Measurements from ENCODE around the gene CARMIL1.

CARMIL1 gene

GRCh38 chr6:25447570-25447929 is 168.4 kb downstream of the CARMIL1 start:
- no peak overlapping the region for H3K4me3 ChIP-seq (ENCODE audit: control insufficient read depth, low read depth, low read length)
- DNase-seq (ENCODE audit: low read depth) = no peak
- no peak for TF ChIP-seq CTCF (conservative IDR thresholded peaks at IDR 0.05; ENCODE audit: control insufficient read depth, insufficient read depth, low read depth, low read length)

GRCh38 chr6:25448965-25449538 is 169.9 kb downstream of the CARMIL1 start:
- DNase-seq (ENCODE audit: low read depth) = no peak
- no peak for TF ChIP-seq CTCF (conservative IDR thresholded peaks at IDR 0.05; ENCODE audit: control insufficient read depth, insufficient read depth, low read depth, low read length)
- H3K4me3 ChIP-seq (ENCODE audit: control insufficient read depth, low read depth, low read length) = no peak overlapping the region

GRCh38 chr6:25449774-25450173 is 170.6 kb downstream of the CARMIL1 start:
- H3K4me3 ChIP-seq (ENCODE audit: control insufficient read depth, low read depth, low read length) = no peak overlapping the region
- no peak for DNase-seq (ENCODE audit: low read depth)
- TF ChIP-seq CTCF (conservative IDR thresholded peaks at IDR 0.05; ENCODE audit: control insufficient read depth, insufficient read depth, low read depth, low read length) = no peak

GRCh38 chr6:25450469-25451198 is 171.5 kb downstream of the CARMIL1 start:
- no peak for DNase-seq (ENCODE audit: low read depth)
- H3K4me3 ChIP-seq (ENCODE audit: control insufficient read depth, low read depth, low read length) = no peak overlapping the region

GRCh38 chr6:25452031-25452430 is 172.9 kb downstream of the CARMIL1 start:
- no peak for DNase-seq (ENCODE audit: low read depth)
- no peak for TF ChIP-seq CTCF (conservative IDR thresholded peaks at IDR 0.05; ENCODE audit: control insufficient read depth, insufficient read depth, low read depth, low read length)
- no peak overlapping the region for H3K4me3 ChIP-seq (ENCODE audit: control insufficient read depth, low read depth, low read length)

More at GRCh38 chr6:25450469-25451198, 171.5 kb downstream of the CARMIL1 start:
- no peak for TF ChIP-seq CTCF (conservative IDR thresholded peaks at IDR 0.05; ENCODE audit: control insufficient read depth, insufficient read depth, low read depth, low read length)

- DNase-seq (ENCODE audit: low read depth) = no peak
Observed at GRCh38 chr6:25453288-25453687, 174.1 kb downstream of the CARMIL1 start.

More at GRCh38 chr6:25453288-25453687, 174.1 kb downstream of the CARMIL1 start:
- H3K4me3 ChIP-seq (ENCODE audit: control insufficient read depth, low read depth, low read length) = no peak overlapping the region
- no peak for TF ChIP-seq CTCF (conservative IDR thresholded peaks at IDR 0.05; ENCODE audit: control insufficient read depth, insufficient read depth, low read depth, low read length)

All from fibroblast of mammary gland (primary cell).